Neural crest cell (in vitro differentiated cells): ENCODE data around the gene ALDH7A1. TPM values are rescaled to one million over a fixed set of nuclear protein-coding genes. Genes with fewer than 3 reads are reported as not detected.

Source experiments
- DNase-seq: peaks from one replicate; pipeline ENCODE4 v3.0.0; 2021; ENCODE audit warnings: low read depth, mixed read lengths, low spot score
- H3K27ac Mint-ChIP-seq: one replicate; pipeline ENCODE4 v1.8.0; 2021; ENCODE audit warnings: mild to moderate bottlenecking, mixed read lengths; ENCODE audit not compliant: unreplicated experiment
- H3K27me3 Mint-ChIP-seq: 2 replicates; pipeline ENCODE4 v1.8.0; 2021; ENCODE audit warnings: low read depth, mild to moderate bottlenecking, mixed read lengths
- H3K36me3 Mint-ChIP-seq: 2 replicates; pipeline ENCODE4 v1.8.0; 2021; ENCODE audit warnings: low read depth, mild to moderate bottlenecking, mixed read lengths
- H3K4me1 Mint-ChIP-seq: 2 replicates; pipeline ENCODE4 v1.8.0; 2021; ENCODE audit warnings: mixed read lengths
- H3K4me3 Mint-ChIP-seq: one replicate; pipeline ENCODE4 v1.8.0; 2021; ENCODE audit warnings: mild to moderate bottlenecking, mixed read lengths
- H3K9me3 Mint-ChIP-seq: 2 replicates; pipeline ENCODE4 v1.8.0; 2021; ENCODE audit warnings: mixed read lengths
- total RNA-seq: library from RNA; stranded (reverse); gene quantifications from 2 replicates; pipeline ENCODE4 v1.2.1, GENCODE V29; 2021
- TF ChIP-seq, protein P1 (sequence below): fragments of 200-600 bp; sonication (generic); conservative IDR thresholded peaks from 2 replicates; pipeline ENCODE4 v1.5.0; 2021; ENCODE audit warnings: antibody characterized with exemption, mild to moderate bottlenecking

The ALDH7A1 gene
- total RNA-seq, 1 donor from 2014 or later = 169 TPM

DNA sequence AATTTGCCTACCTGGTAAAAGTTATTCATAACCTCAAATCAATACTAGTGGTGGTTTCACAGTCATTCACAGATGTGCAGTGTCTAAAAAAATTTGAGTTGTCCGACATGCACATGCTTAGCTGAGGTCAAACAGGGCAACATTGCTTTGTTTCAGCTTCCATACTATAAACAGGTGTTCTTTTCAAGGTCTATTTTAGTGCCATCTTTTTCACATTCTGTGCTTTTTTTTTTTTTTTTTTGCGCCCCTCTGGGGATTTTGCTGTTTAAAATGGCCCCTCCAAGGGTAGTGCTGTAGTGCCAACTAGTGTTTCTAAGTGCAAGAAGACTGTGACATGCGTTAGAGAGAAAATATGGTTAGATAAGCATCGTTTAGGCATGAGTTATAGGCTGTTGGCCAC, 20.3 kb upstream of the ALDH7A1 start:
- Mint-ChIP-seq H3K27ac (no peak overlapping the region), H3K36me3 (peaks cover 5% of the 10 kb centered on the region), H3K27me3 (no peaks in the 10 kb centered on the region)

DNA sequence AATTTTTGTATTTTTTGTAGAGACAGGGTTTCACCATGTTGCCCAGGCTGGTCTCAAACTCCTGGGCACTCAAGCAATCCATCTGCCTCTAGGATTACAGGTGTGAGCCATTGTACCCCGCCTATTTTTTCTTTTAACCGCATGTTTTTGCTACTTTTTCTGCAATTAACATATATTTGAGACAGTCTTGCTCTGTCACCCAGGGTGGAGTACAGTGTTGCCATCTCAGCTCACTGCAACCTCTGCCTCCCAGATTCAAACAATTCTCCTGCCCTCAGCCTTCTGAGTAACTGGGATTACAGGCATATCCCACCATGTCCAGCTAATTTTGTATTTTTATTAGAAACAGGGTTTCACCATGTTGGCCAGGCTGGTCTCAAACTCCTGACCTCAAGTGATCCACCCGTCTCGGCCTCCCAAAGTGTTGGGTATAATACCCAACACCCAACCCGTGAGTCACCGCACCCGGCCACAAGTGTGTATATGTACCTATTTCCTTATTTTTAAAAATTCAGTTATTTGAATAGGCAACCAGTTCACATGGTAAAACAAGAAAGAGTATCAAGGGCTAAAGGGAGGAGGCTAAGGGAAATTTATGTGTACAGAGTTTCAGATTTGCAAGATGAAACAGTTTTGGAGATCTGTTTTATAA, 19.0 kb upstream of the ALDH7A1 start:
- no peak overlapping the region for H3K27ac Mint-ChIP-seq
- no peak for DNase-seq
- H3K4me1 Mint-ChIP-seq = no peaks in the 10 kb centered on the region
- H3K9me3 Mint-ChIP-seq = no peaks in the 10 kb centered on the region
- peaks cover 8% of the 10 kb centered on the region for H3K36me3 Mint-ChIP-seq
- H3K27me3 Mint-ChIP-seq = no peaks in the 10 kb centered on the region
- H3K4me3 Mint-ChIP-seq = no peak overlapping the region
- TF ChIP-seq, protein P1, sequence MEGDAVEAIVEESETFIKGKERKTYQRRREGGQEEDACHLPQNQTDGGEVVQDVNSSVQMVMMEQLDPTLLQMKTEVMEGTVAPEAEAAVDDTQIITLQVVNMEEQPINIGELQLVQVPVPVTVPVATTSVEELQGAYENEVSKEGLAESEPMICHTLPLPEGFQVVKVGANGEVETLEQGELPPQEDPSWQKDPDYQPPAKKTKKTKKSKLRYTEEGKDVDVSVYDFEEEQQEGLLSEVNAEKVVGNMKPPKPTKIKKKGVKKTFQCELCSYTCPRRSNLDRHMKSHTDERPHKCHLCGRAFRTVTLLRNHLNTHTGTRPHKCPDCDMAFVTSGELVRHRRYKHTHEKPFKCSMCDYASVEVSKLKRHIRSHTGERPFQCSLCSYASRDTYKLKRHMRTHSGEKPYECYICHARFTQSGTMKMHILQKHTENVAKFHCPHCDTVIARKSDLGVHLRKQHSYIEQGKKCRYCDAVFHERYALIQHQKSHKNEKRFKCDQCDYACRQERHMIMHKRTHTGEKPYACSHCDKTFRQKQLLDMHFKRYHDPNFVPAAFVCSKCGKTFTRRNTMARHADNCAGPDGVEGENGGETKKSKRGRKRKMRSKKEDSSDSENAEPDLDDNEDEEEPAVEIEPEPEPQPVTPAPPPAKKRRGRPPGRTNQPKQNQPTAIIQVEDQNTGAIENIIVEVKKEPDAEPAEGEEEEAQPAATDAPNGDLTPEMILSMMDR = no peak

More for the DNA sequence above, 20.3 kb upstream of the ALDH7A1 start:
- no peak for DNase-seq
- Mint-ChIP-seq H3K4me1 (no peaks in the 10 kb centered on the region), H3K9me3 (no peaks in the 10 kb centered on the region), H3K4me3 (no peak overlapping the region)
- TF ChIP-seq, protein P1 = no peak

DNA sequence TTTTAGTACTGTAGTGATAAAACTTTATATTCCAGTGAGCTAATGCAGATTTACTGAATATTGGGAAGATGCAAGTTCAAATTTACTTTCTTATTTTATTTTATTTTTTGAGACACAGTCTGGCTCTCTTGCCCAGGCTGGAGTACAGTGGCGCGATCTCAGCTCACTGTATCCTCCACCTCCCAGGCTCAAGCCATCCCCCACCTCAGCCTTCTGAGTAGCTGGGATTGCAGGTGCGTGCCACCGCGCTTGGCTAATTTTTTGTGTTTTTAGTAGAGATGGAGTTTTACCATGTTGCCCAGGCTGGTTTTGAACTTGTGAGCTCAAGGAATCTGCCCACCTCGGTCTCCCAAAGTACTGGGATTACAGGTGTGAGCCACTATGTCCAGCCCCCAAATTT, 15.6 kb upstream of the ALDH7A1 start:
- TF ChIP-seq, protein P1 = no peak
- no peak overlapping the region for H3K27ac Mint-ChIP-seq
- H3K9me3 Mint-ChIP-seq = no peaks in the 10 kb centered on the region
- H3K27me3 Mint-ChIP-seq = no peaks in the 10 kb centered on the region
- H3K4me1 Mint-ChIP-seq = peaks cover 6% of the 10 kb centered on the region
- peaks cover 13% of the 10 kb centered on the region for H3K36me3 Mint-ChIP-seq
- no peak for DNase-seq
- no peak overlapping the region for H3K4me3 Mint-ChIP-seq

DNA sequence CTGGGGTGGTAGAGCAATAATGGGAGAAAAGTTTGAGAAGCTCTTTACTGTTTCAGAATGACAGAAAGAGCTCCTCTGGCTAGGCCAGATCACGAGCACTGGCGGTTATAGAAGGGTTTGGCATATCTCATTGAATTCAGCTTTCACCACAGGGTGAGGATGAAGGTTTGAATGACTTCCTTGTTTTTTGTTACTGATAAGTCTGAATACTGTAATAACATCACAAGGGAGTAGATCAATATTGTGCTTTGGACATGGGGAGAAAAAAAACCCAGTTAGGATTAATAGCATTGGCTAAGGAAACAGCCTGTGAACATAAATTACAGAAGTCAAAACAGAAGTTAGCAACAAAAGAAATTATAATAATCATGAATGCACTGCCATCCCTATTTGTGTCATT, 15.1 kb upstream of the ALDH7A1 start:
- Mint-ChIP-seq H3K27me3 (no peaks in the 10 kb centered on the region), H3K4me1 (peaks cover 10% of the 10 kb centered on the region), H3K36me3 (peaks cover 13% of the 10 kb centered on the region), H3K9me3 (no peaks in the 10 kb centered on the region), H3K27ac (peak overlapping the region; percentile 20), H3K4me3 (no peak overlapping the region)
- no peak for DNase-seq
- TF ChIP-seq, protein P1 = no peak

DNA sequence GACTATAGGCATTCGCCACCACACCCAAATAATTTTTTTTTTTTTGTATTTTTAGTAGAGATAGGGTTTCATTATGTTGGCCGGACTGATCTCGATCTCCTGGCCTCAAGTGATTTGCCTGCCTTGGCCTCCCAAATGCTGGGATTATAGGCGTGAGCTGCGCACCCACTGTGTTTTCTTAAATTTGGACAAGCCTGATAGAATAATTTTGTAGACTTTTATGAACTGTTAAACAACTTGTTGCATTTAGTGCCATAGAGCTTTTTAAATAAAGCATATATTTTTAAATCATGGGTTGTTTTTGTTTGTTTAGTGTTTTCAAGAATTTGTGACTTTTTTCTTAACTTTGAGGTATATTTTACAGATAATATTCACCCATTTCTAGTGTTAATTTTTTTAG, 10.5 kb upstream of the ALDH7A1 start:
- no peak for DNase-seq
- H3K4me3 Mint-ChIP-seq = peak overlapping the region; percentile 61
- H3K4me1 Mint-ChIP-seq = peaks cover 31% of the 10 kb centered on the region
- H3K36me3 Mint-ChIP-seq = peaks cover 13% of the 10 kb centered on the region
- H3K27ac Mint-ChIP-seq = no peak overlapping the region
- H3K9me3 Mint-ChIP-seq = no peaks in the 10 kb centered on the region
- TF ChIP-seq, protein P1 = no peak
- no peaks in the 10 kb centered on the region for H3K27me3 Mint-ChIP-seq
